Left renal pelvis (tissue), 4 donors: ENCODE measurements around the gene ZBTB42. TPM values are rescaled to one million over a fixed set of nuclear protein-coding genes. Genes with fewer than 3 reads are reported as not detected.
A peak's percentile ranks its signal among the peaks of the same experiment; 100 is the strongest.
"Not testable (repeated sequence)": the region's sequence is repeated elsewhere in the genome, so short reads cannot be mapped to it uniquely, and the experiment has no call there.

Experiments
- DNase-seq, 4 donors: peaks; one replicate each; pipeline ENCODE4 v3.0.0-alpha.2; 2013; ENCODE audit warnings: low read depth in 4 of 4, low spot score in 3 of 4
- polyA plus RNA-seq, 4 donors: library from polyadenylated mRNA; unstranded; fragments of 120-200 nt; gene quantifications; one replicate each; pipeline ENCODE4 v1.2.1, GENCODE V29; 2013; ENCODE audit not compliant: insufficient read length in 4 of 4

ZBTB42 gene
- polyA plus RNA-seq, 4 donors, result 2.0 to 4.7 (median 3.9) TPM

GRCh38 chr14:104805326-104805678 is 4.4 kb downstream of the ZBTB42 start:
- DNase-seq, result no peak

GRCh38 chr14:104805941-104806624 is 5.2 kb downstream of the ZBTB42 start:
- no peak for DNase-seq

GRCh38 chr14:104806625-104807465 is 5.9 kb downstream of the ZBTB42 start:
- no peak for DNase-seq

GRCh38 chr14:104808456-104808855 is 7.6 kb downstream of the ZBTB42 start:
- DNase-seq, result no peak

- DNase-seq, result no peak
Measured at GRCh38 chr14:104810316-104810715, 9.4 kb downstream of the ZBTB42 start.

GRCh38 chr14:104813286-104813685 is 12.4 kb downstream of the ZBTB42 start:
- no peak for DNase-seq

- not testable (repeated sequence) for DNase-seq
Measured at GRCh38 chr14:104814701-104815100, 13.8 kb downstream of the ZBTB42 start.

GRCh38 chr14:104816616-104816884 is 15.6 kb downstream of the ZBTB42 start:
- DNase-seq, result no peak

GRCh38 chr14:104817930-104818713 is 17.2 kb downstream of the ZBTB42 start:
- no peak for DNase-seq

- no peak for DNase-seq
Measured at GRCh38 chr14:104818714-104819161, 17.8 kb downstream of the ZBTB42 start.

GRCh38 chr14:104819361-104819781 is 18.5 kb downstream of the ZBTB42 start:
- DNase-seq, result no peak

GRCh38 chr14:104820669-104821228 is 19.8 kb downstream of the ZBTB42 start:
- DNase-seq, result no peak

- no peak for DNase-seq
Measured at GRCh38 chr14:104821229-104821945, 20.5 kb downstream of the ZBTB42 start.

- DNase-seq, result no peak
Measured at GRCh38 chr14:104821971-104822608, 21.2 kb downstream of the ZBTB42 start.

GRCh38 chr14:104822821-104823615 is 22.1 kb downstream of the ZBTB42 start:
- DNase-seq, result no peak

GRCh38 chr14:104824353-104824997 is 23.6 kb downstream of the ZBTB42 start:
- DNase-seq, result no peak

- DNase-seq, result peak in 2 of 4 donors; percentile 40 to 71
Measured at GRCh38 chr14:104826189-104826860, 25.4 kb downstream of the ZBTB42 start.

GRCh38 chr14:104826861-104827176 is 25.9 kb downstream of the ZBTB42 start:
- DNase-seq, result no peak
